Stimulated activated naive CD8-positive, alpha-beta T cell treated with anti-CD3 and anti-CD28 coated beads, Interleukin-15, Interleukin-2, amounts not matched to agents 100 ng/mL and 50 ng/mL, for 24 hours (primary cell): Measurements from ENCODE around the gene ENAM.
"Not testable (repeated sequence)": the region's sequence is repeated elsewhere in the genome, so short reads cannot be mapped to it uniquely, and the experiment has no call there.

Source experiments
- H3K27ac Mint-ChIP-seq: one replicate; pipeline ENCODE4 v1.8.0; 2021; ENCODE audit warnings: mild to moderate bottlenecking, mixed read lengths
- H3K27me3 Mint-ChIP-seq: one replicate; pipeline ENCODE4 v1.8.0; 2021; ENCODE audit warnings: mixed read lengths
- H3K36me3 Mint-ChIP-seq: one replicate; pipeline ENCODE4 v1.8.0; 2021; ENCODE audit warnings: low read depth, mixed read lengths
- H3K4me1 Mint-ChIP-seq: one replicate; pipeline ENCODE4 v1.8.0; 2021; ENCODE audit warnings: low read depth, mixed read lengths
- H3K4me3 Mint-ChIP-seq: one replicate; pipeline ENCODE4 v1.8.0; 2021; ENCODE audit warnings: mild to moderate bottlenecking, mixed read lengths
- H3K9me3 Mint-ChIP-seq: one replicate; pipeline ENCODE4 v1.8.0; 2021; ENCODE audit warnings: mixed read lengths

The ENAM gene

DNA sequence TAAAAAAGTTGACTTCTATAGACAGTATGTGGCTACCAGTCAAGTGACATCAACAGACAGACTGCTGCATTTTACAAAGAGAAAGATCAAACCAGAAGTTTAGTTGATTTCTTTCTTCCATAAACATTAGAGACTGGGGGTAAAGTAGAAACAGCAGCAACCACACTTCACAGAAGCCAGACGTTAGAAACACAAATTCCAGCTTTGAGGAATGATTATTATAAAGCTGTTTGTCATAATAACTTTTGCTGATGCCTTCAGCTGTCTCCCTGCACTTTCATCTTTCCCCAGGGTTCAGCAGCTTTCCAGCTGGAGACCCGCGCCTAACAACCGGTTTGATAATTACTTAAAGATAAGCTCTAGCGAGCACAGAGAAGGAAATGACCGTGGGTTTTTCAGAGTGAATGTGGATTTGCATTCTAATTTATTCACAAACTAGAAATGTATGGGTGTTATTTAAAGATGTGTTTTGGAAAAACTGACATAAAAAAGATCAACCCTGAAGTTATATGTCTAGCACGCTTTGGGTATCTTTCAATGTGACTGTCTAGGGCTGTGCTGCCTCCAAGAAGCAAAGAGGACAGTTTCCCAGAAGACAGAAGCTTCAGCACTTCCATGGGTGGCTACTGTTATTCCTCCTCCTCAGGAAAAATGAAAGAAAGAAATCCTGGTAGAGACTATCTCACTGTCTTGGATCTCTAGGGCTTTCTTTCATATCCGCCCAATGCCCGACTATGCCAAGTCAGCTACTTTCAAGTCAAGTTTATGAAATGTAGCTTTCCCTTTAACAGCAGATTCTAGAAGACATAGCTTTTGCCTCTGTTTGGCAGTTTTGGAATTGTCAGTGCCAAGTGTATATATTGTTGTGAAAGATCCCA, 15.0 kb upstream of the ENAM start:
- peaks cover 9% of the 10 kb centered on the region for H3K27me3 Mint-ChIP-seq

DNA sequence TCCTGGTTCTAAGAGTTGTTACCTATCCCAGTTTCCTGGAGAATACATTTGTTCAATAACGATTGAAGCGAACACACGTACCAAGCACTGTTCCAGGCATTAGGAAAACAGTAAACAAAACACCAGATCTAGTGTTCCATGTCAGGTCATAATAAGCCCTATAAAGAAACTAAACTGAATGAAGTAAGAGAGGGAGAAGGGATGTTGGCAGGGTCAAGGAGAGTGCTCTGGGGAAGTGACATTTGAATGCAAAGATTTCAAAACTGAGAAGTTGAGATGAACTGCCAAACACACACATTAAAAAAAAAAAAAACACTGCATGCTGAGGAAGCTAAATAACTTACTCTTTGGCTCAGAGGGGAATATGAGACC, 14.4 kb upstream of the ENAM start:
- Mint-ChIP-seq H3K4me1 (peaks cover 16% of the 10 kb centered on the region), H3K27ac (no peak overlapping the region), H3K9me3 (no peaks in the 10 kb centered on the region), H3K36me3 (no peaks in the 10 kb centered on the region), H3K4me3 (no peak overlapping the region), H3K27me3 (peaks cover 9% of the 10 kb centered on the region)

More for the DNA sequence above, 15.0 kb upstream of the ENAM start:
- no peak overlapping the region for H3K27ac Mint-ChIP-seq
- no peak overlapping the region for H3K4me3 Mint-ChIP-seq
- peaks cover 16% of the 10 kb centered on the region for H3K4me1 Mint-ChIP-seq
- no peaks in the 10 kb centered on the region for H3K9me3 Mint-ChIP-seq
- H3K36me3 Mint-ChIP-seq, result no peaks in the 10 kb centered on the region

DNA sequence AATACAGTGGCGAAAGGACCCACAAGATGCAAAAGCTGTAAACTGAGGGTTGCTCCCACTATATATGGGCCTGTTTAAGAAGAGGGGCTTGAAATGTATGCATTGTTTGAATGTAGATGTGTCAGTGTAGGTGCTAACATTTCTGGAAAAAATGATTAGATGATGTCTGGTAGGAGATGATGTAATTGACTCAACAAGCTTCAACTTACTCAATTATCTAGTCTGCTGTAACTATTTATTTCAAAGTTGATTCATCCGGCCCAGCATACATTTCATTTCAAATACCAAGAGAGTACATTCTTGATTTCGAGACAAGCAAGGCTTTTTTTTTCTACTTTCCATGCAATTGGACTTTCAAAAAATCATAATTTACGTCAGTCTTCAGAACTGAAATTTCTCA, 9.3 kb upstream of the ENAM start:
- no peaks in the 10 kb centered on the region for H3K27me3 Mint-ChIP-seq
- H3K4me1 Mint-ChIP-seq, result peaks cover 14% of the 10 kb centered on the region
- H3K27ac Mint-ChIP-seq, result no peak overlapping the region
- H3K4me3 Mint-ChIP-seq, result no peak overlapping the region
- no peaks in the 10 kb centered on the region for H3K9me3 Mint-ChIP-seq
- H3K36me3 Mint-ChIP-seq, result no peaks in the 10 kb centered on the region

DNA sequence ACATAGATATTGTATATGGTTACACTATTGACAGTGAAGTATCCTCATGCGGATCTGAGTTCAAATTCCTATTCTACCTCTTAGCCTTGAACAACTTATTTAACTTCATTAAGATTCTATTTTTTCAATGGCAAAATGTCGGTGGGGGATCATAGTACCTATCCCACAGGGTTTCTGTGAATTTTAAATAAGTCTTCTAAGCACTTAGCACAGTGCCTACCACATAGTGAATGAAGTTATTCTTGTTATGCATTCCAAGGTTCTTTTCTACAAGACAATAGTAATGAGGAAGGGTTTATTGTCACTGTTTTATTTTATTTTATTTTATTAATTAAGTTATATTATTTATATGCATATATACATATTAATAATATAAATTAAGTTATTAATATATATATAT, 8.8 kb upstream of the ENAM start:
- Mint-ChIP-seq H3K27me3 (no peaks in the 10 kb centered on the region), H3K4me1 (peaks cover 15% of the 10 kb centered on the region), H3K4me3 (no peak overlapping the region), H3K9me3 (no peaks in the 10 kb centered on the region), H3K36me3 (no peaks in the 10 kb centered on the region), H3K27ac (no peak overlapping the region)

DNA sequence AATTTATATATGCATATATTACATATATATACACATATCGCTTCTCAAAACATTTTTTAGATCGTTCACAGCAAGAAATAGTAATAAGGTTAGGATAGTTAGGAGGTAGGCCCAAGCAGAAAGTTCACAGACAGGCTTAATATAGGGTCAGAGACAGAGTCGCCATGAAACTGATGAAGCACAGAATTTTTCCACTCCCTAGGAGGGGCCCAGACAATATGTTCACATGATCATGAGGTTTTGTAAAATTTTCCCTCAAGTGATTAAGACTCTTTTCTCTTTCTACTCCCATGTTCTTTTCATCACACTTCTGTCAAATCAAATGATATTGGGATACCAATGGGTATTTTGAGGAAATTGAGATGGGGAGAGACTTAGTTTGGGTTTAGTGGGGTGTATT, 5.2 kb upstream of the ENAM start:
- no peaks in the 10 kb centered on the region for H3K36me3 Mint-ChIP-seq
- H3K4me3 Mint-ChIP-seq, result no peak overlapping the region
- no peaks in the 10 kb centered on the region for H3K9me3 Mint-ChIP-seq
- no peaks in the 10 kb centered on the region for H3K27me3 Mint-ChIP-seq
- peak overlapping the region; percentile 17 for H3K27ac Mint-ChIP-seq
- peaks cover 13% of the 10 kb centered on the region for H3K4me1 Mint-ChIP-seq

DNA sequence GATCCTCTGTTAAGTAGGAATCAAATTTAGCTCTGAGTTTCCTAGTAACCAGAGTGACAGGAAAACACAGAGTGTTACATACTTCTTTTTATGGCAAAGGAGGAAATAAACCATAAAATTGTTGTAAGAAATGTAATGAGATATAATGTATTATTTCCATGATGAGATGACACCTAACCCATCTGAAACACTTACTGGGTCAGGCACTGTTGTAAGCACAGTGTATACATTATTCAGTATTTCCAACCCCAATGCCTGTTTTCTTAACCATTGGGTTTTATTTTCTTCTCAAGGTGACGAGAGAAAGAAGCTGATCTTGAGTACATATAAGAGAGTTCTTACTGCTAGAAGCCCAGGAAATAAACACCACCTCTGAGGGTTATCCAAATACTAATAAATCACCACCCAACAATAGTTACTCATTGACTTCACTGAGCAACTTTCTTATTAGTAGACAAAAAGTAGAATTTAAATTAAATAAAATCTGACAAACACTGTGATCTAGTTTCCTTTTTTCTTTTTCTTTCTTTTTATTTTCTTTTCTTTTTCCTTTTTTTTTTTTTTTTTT, 4.2 kb upstream of the ENAM start:
- Mint-ChIP-seq H3K36me3 (no peaks in the 10 kb centered on the region), H3K27me3 (no peaks in the 10 kb centered on the region), H3K27ac (no peak overlapping the region), H3K4me3 (no peak overlapping the region), H3K9me3 (no peaks in the 10 kb centered on the region), H3K4me1 (peaks cover 18% of the 10 kb centered on the region)

DNA sequence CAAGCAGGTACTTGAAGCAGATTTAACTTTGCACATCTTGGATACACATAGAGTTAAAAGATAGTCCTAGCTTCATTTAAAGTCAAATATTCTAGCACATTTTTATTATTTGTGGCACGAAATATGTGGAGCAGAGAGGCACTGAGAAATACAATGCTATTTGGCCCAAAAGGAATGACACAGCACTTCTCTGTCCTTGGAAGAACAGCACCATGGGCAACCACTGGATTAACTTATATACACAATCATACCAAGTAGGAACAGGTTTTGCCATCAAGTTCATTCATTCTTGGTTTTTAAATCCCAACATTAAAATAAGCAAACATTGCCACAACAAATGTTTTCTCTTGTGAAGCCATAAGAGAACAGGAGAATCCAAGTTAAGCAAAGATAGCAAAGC, 924 bp upstream of the ENAM start:
- H3K36me3 Mint-ChIP-seq, result no peaks in the 10 kb centered on the region
- H3K4me1 Mint-ChIP-seq, result peaks cover 19% of the 10 kb centered on the region
- no peaks in the 10 kb centered on the region for H3K27me3 Mint-ChIP-seq
- H3K9me3 Mint-ChIP-seq, result no peaks in the 10 kb centered on the region
- H3K4me3 Mint-ChIP-seq, result no peak overlapping the region
- H3K27ac Mint-ChIP-seq, result no peak overlapping the region

DNA sequence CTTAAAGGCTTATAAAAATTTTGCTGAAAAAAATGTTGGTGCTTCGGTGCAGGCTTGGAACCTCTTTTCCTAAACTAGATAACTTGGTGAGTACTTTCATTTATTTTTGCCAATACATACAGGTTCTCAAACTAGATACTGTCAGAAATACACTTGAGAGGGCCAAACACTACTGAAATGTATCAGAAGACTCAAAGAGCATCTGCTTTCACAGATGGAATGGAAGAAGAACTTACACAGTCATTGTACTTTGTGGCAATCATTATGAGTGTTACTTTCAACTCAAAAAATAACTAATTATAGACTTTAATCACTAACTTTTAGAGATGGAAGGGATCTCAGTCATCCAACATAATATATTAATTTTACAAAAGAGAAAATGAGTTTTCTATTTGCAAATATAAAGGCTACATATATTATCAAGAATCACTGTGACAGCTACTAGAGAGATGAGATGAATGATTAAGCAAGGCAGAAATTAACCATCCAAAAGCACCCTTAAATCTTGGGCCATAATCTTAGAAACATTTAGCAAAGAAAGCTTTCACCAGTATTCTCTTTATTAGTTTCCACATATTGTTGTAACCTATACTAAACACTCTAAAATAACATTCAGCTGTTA, 1.0 kb downstream of the ENAM start:
- no peak overlapping the region for H3K4me3 Mint-ChIP-seq
- no peaks in the 10 kb centered on the region for H3K27me3 Mint-ChIP-seq
- peaks cover 6% of the 10 kb centered on the region for H3K4me1 Mint-ChIP-seq
- H3K36me3 Mint-ChIP-seq, result no peaks in the 10 kb centered on the region
- no peak overlapping the region for H3K27ac Mint-ChIP-seq
- no peaks in the 10 kb centered on the region for H3K9me3 Mint-ChIP-seq

DNA sequence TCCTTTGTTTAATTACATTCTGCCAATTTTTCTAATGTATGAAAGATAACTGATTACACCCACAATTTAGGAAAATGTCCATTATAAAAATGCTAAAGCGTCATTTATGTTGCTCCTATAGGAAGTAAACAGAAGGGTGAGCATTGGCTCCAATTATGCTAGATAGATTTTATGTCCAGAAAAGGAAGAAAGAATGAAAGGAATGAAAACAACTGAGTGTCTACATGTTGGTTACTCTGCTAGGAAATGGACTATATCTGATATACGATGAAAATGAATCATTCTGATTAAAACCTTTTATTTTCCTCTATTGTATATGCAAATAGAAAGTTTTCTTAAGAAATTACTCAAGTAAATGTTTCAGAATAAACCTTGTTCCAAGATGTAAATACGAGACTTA, 1.6 kb downstream of the ENAM start:
- H3K9me3 Mint-ChIP-seq, result no peaks in the 10 kb centered on the region
- H3K27me3 Mint-ChIP-seq, result no peaks in the 10 kb centered on the region
- no peak overlapping the region for H3K27ac Mint-ChIP-seq
- no peak overlapping the region for H3K4me3 Mint-ChIP-seq
- H3K4me1 Mint-ChIP-seq, result peaks cover 6% of the 10 kb centered on the region
- no peaks in the 10 kb centered on the region for H3K36me3 Mint-ChIP-seq

DNA sequence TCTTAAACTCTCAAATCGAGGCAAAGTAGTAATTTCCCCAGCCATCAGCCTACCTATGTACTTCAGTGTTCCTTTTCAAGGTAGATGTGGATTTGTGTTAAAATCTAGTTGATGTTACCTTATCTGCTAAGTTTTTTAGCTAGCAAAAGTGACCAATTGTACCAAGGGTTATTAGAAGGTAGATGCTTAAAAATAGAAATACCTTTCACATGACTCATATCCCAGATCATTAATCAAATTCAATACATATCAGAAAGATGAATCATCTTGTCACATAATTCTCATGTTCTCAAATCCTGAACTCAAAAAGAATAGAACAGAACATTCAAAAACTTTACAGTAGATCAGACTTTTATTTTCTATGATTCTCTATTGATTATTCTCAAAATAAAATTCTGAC, 3.5 kb downstream of the ENAM start:
- no peaks in the 10 kb centered on the region for H3K36me3 Mint-ChIP-seq
- no peak overlapping the region for H3K4me3 Mint-ChIP-seq
- H3K27ac Mint-ChIP-seq, result no peak overlapping the region
- H3K27me3 Mint-ChIP-seq, result no peaks in the 10 kb centered on the region
- no peaks in the 10 kb centered on the region for H3K9me3 Mint-ChIP-seq
- peaks cover 6% of the 10 kb centered on the region for H3K4me1 Mint-ChIP-seq

DNA sequence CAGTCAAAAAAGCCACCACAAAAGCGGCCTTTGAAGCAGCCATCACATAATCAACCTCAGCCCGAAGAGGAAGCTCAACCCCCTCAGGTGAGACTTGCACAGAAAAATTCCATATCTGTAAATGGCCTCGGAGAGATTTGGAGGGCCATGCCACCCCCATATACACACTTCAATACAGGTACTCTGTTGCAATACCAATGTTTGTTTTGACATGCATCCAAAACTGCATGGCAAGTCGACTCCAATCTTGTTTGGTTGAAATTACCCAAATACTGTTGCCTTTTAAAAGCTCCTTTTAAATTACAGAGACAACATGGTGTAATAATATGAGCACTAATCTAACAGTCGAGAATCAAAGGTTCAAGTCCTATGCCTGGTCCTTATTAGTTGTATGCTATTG, 5.9 kb downstream of the ENAM start:
- Mint-ChIP-seq H3K4me1 (no peaks in the 10 kb centered on the region), H3K36me3 (no peaks in the 10 kb centered on the region), H3K27ac (no peak overlapping the region), H3K9me3 (no peaks in the 10 kb centered on the region), H3K4me3 (no peak overlapping the region), H3K27me3 (no peaks in the 10 kb centered on the region)

DNA sequence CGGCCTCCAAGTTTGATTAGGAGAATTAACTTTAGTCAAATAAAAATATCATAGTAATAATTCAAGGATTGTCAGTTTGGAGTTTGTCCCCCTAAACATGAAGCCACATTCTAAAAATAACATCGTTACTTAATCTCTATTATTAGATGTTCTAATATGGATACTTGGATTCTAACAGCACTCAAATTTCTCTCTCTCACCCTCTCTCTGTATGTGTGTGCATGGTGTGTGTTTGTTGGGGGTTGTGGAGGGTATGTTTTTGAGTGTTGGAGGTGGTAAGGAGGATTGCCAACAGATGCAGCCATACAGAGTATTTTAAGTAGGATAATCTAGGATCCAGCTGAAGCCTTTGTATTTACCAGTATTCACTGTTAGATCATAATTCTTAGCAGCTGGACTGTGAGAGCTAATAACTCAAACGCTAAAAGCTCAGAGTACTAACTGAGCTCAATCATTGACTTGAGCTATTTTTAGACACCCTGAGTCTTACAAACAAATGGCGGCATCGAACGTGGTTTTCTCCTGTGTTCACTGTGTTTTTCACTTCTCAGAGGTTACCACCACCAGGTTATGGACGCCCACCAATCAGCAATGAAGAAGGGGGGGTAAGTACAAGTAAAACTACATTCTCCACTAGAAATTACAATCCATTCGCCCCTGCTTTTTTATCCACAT, 8.8 kb downstream of the ENAM start:
- Mint-ChIP-seq H3K27me3 (no peaks in the 10 kb centered on the region), H3K36me3 (no peaks in the 10 kb centered on the region), H3K27ac (no peak overlapping the region), H3K4me3 (no peak overlapping the region), H3K4me1 (peaks cover 15% of the 10 kb centered on the region), H3K9me3 (no peaks in the 10 kb centered on the region)

DNA sequence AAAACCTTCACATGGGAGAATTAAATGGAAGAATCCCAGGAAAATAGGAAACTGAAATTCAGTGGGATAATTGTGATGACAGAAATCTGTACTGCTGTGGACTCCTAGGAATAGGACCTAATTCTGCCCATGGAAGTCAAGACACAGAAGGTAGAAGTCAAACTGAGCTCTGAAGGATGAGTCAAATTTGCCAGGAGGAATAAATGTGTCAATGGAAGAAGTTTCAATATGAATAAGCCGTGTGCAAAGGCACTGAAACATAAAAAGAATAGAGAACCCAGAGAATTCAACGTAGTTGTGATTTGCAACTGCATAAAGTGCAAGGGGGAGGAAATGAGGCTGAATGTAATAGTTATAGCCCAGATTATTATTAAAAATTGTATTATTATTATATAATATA, 11.6 kb downstream of the ENAM start:
- Mint-ChIP-seq H3K27ac (peak overlapping the region; percentile 72), H3K4me1 (peaks cover 15% of the 10 kb centered on the region), H3K27me3 (no peaks in the 10 kb centered on the region), H3K9me3 (no peaks in the 10 kb centered on the region), H3K4me3 (peak overlapping the region; percentile 30), H3K36me3 (no peaks in the 10 kb centered on the region)

DNA sequence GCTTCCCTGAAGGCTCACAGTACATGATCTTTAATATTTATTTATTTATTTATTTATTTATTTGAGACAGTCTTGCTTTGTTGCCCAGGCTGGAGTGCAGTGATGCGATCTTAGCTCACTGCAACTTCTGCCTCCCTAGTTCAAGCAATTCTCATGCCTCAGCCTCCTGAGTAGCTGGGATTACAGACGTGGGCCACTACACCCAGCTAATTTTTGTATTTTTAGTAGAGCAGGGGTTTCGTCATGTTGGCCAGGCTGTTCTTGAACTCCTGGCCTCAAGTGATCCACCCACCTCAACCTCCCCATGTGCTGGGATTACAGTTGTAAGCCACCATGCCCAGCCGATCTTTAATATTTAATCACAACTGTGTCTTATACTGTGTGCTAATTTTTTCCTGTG, 22.2 kb downstream of the ENAM start:
- not testable (repeated sequence) for H3K4me1 Mint-ChIP-seq, H3K9me3 Mint-ChIP-seq, H3K27me3 Mint-ChIP-seq, H3K27ac Mint-ChIP-seq, H3K36me3 Mint-ChIP-seq, H3K4me3 Mint-ChIP-seq

DNA sequence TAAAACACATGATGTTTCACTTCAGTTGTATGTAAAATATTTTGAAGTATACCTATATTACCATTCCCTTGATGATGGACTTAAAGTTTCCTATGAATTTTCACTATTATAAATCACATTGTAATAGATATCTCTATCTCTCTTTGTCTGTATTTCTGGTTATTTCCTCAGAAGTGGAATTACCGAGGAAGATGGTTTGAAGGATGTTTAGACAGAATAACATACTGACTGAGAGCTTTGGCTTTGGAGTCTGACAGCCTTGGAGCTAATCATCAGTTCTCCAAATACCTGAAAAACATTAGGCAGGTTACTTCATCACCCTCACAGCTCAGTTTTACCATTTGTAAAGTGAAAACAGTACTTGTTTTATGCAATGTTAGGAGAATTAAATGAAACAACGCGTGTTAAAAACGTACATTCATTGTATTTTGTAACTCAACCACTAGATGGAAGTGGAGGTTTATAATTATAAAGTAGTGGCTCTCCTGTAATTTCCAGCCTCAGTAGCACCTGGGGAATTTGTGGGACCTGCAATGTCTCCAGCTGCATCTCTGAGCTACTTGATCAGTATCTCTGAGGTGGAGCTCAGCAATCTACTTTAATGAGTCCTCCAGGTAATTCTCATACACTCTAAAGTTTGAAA, 23.4 kb downstream of the ENAM start:
- H3K27me3 Mint-ChIP-seq, result no peaks in the 10 kb centered on the region
- H3K27ac Mint-ChIP-seq, result no peak overlapping the region
- H3K36me3 Mint-ChIP-seq, result no peaks in the 10 kb centered on the region
- H3K9me3 Mint-ChIP-seq, result no peaks in the 10 kb centered on the region
- no peak overlapping the region for H3K4me3 Mint-ChIP-seq
- no peaks in the 10 kb centered on the region for H3K4me1 Mint-ChIP-seq
